Activated CD4-positive, CD25-positive, alpha-beta regulatory T cell treated with anti-CD3 and anti-CD28 coated beads, Interleukin-2, amount 50 U/mL, for 16 hours (primary cell): ENCODE data around the gene KCTD16.

Experiments
- DNase-seq: peaks from one replicate; pipeline ENCODE4 v3.0.0-alpha.2; 2020; ENCODE audit warnings: low read depth, low spot score

Gene KCTD16

DNA sequence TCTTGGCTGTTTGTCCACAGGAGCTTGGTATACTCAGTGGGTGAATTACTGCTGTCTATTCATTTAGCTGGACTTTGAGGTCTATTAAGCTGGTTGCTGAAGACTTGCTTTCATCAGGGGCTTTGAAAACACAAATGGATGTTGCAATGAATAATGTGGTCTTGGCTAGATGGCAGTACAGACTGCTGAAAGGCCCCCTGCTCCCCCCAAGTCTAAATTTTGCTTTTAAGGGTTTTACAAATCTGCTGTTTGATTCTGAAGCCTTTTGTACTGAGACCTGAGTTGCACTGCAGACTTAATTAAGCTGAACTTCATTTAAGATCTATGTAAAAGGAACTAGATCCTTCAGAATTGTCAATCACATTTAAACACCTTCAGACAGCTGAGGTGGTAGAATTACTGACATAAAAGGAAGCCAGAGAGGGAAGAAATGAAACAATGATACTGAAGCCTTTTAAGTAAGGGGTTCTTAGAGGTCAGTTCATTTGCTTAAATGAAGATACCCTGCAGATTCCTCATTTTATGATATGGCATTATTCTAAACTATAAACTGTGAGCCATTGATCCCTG, 37.3 kb downstream of the KCTD16 start:
- DNase-seq = no peak

GRCh38 chr5:144209361-144209760, 38.7 kb downstream of the KCTD16 start:
- no peak for DNase-seq

DNA sequence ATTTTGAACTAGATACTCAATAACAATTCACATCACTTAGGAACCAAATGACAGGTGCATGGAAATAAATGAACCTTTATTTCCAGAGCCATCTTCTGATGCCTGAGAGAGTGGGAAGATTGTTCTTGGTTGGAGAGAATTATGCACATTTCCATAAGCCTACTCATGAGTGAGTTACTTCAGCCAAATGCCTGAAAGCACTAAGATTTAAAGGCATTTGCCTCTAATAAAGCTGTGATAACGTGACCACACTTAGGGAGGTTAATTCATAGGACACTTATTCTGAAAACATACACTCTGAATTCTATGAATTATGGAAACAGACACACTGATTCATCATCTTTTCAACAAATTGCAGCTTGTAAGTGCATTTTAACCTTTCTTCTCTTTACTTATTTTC, 40.0 kb downstream of the KCTD16 start:
- no peak for DNase-seq

GRCh38 chr5:144219869-144220268, 49.2 kb downstream of the KCTD16 start:
- no peak for DNase-seq

DNA sequence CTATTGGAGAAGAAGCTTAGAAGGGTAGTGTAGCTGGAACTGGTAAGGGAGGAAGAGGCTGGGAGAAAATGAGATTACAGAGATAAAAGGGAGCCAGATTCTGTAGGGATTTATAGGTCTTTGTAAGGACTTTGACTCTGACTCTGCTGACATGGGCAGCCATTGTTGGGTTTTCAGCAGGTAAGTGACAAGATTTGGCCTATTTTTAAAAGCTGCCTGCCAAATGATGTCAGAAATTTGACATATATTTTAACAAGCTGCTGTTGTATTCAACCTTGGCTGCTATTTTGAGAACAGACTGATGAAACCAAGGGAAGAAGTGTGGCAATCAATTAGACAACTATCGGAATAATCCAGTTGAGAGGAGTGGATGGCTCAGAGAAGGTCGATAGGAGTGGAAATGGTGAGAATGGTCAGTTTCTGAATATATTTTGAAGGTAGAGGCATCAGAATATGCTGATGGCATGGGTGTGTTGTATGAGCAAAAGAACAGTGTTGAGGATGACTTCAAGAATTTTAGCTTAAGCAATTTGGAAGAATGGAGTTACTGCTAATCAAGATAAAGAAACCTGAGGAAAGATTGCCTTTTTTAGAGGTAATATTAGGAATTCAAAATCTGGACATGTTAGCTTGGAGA, 56.8 kb downstream of the KCTD16 start:
- no peak for DNase-seq

DNA sequence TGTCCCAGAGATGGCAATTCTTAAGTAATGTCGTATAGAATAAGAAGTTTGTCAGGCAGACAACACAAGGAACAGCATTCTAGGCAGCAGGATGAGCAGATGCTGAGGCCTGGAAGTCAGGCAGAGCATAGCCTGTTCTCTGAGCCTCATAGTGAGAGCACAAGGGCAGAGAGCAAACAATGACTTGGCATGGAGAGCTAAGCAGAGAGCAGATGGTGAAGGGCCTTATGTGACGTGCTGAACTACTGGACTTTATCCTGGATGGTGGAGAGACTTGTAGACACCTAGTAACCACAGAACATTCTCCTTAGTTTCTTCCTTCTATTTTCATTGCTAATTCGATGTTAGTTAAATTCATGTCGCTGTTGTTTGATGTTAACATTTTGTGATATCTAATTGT, 60.1 kb downstream of the KCTD16 start:
- no peak for DNase-seq

GRCh38 chr5:144232285-144232684, 61.6 kb downstream of the KCTD16 start:
- no peak for DNase-seq

DNA sequence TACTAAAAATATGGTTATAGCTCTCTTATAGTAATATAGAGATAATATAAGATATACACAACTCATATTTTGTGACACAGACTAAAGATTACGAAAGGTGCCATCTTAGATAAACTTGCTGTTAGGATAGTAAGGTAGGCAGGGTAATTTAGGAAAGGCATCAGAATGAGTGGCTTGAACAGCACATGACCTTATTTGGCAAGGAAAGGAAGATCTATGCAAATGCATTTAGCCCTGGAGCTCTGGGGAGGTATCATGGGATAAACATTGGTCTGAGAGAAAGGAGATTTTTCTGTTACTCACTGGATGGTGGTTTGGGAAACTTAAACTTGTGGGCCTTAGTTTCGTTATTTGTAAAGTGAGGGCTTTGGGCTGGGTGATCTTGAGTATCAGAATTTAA, 65.8 kb downstream of the KCTD16 start:
- no peak for DNase-seq

DNA sequence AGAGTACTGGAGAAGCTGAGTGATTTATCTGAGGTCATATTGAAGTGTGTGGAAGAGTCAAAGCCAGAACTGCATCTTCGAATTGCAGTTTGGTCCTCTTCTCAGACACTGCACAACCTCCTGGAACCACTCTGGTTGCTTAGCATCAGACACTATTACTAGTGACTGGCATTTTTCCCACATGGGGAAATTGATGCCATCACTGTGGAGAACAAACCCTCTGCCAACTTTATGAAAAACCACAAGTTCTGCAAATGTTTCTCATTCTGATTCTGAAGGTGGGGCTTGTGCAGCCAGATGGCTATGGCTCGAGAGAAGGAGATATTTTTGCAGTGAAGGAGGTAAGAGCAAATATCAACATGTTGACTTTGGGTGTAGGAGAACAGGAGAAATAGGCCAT, 67.2 kb downstream of the KCTD16 start:
- DNase-seq = no peak

- DNase-seq = no peak
These were observed 76.5 kb downstream of the KCTD16 start for GRCh38 chr5:144247131-144247530.

DNA sequence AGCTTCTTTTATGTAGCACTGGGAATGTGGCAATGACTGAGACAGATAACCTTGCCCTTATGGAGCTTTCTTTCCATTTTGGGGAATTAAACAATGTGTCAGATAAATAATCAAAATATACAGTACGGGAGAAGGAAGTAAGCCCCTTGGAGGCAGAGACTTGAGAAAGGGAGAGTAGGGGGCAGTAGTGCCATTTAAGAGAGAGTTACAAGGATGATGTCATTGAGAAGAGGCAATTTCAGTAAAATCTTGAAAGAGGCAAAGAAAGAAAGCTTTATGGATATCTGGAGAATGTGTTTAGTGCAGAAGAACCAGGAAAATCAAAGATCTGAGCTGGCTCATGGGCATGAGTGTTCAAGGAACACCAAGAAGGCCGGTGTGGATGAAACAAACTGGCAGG, 77.3 kb downstream of the KCTD16 start:
- no peak for DNase-seq

- no peak for DNase-seq
These were observed 79.2 kb downstream of the KCTD16 start for GRCh38 chr5:144249755-144250464.

GRCh38 chr5:144254552-144254951, 83.9 kb downstream of the KCTD16 start:
- no peak for DNase-seq

DNA sequence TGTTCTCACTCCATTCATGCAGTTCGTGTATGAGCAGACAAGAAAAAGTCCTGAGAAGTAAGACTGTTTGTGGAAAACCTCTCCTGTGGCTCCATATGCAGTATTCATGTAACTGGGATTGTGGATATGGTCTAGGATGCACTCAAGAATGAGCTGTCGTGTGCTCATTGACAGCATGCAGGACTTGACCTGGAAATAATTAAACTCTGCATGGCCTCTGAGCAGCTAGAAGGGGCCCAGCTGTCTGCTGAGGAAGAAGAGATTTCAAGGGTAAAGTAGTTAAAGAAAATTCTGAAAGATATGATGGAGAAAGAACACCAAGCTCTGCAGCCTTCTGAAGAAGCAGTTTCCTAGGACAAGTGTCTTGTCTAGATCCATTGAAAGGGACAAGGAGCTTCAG, 89.4 kb downstream of the KCTD16 start:
- DNase-seq = no peak

GRCh38 chr5:144265643-144266247, 95.1 kb downstream of the KCTD16 start:
- no peak for DNase-seq

DNA sequence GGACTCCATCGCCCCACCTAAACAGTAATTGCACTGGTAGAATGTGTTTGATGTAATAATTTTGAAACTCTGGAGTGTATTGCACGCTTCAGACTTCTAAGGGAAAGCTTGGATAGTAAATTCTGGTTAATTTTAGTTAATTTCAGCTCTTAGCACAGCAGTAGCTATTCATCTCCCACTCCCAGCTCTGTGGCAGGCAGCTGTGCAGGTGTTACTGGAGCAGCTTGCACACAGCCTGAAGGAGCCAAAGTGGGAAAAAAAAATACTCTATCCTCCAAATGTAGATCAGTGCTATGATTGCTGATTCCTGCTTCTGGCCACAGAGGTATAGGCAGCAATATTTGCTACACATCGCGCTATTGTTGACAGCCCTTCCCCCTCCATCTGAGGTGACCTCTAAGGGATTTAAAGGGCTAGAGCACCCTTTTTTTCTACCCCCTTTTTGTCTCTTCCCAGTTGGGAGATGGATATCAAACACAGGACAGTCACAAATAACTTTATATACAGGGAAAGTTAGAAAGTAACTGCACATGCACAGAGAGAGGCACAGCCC, 97.4 kb downstream of the KCTD16 start:
- DNase-seq = no peak

- DNase-seq = no peak
These were observed 102.8 kb downstream of the KCTD16 start for GRCh38 chr5:144273232-144274027.

- DNase-seq = no peak
These were observed 104.7 kb downstream of the KCTD16 start for GRCh38 chr5:144275329-144275728.

GRCh38 chr5:144276034-144276822, 105.6 kb downstream of the KCTD16 start:
- DNase-seq = no peak

- DNase-seq = no peak
These were observed 111.1 kb downstream of the KCTD16 start for GRCh38 chr5:144281784-144282183.

GRCh38 chr5:144284036-144284435, 113.4 kb downstream of the KCTD16 start:
- DNase-seq = no peak
